Psoas muscle (tissue), 8 donors: Measurements from ENCODE around the gene NR5A2. TPM values are rescaled to one million over a fixed set of nuclear protein-coding genes. Genes with fewer than 3 reads are reported as not detected.

Experiments used
- ATAC-seq, 4 donors: fragments of 200-7000 bp; cut with Tn5 transposase; one replicate each; pipeline ENCODE4 v1.9.1; 2020; ENCODE audit warnings: moderate library complexity in 3 of 4, mild to moderate bottlenecking in 2 of 4
- DNase-seq, 2 donors: peaks; one replicate each; pipeline ENCODE4 v3.0.0-alpha.2; 2020
- H3K27ac ChIP-seq: fragments of 200-600 bp; one replicate; pipeline ENCODE4 v1.8.0; 2022
- H3K27me3 ChIP-seq, 3 donors: fragments of 200-600 bp in 1 of 3; one replicate each; pipeline versions ENCODE4 v1.6.1 to v1.8.0; 2013 to 2022; ENCODE audit warnings: low read length in 2 of 3, mild to moderate bottlenecking in 2 of 3, moderate library complexity in 1 of 3; ENCODE audit not compliant: insufficient read depth in 3 of 3
- H3K36me3 ChIP-seq, 2 donors: fragments of 200-600 bp in 1 of 2; one replicate each; pipeline versions ENCODE4 v1.6.1 to v1.8.0; 2013 to 2022; ENCODE audit warnings: low read depth in 1 of 2, mild to moderate bottlenecking in 1 of 2, moderate library complexity in 1 of 2; ENCODE audit not compliant: insufficient read depth in 1 of 2
- H3K4me1 ChIP-seq: fragments of 200-600 bp; one replicate; pipeline ENCODE4 v1.8.0; 2022
- H3K4me3 ChIP-seq: fragments of 200-600 bp; one replicate; pipeline ENCODE4 v1.8.0; 2022; ENCODE audit warnings: mild to moderate bottlenecking
- H3K9me3 ChIP-seq: fragments of 200-600 bp; one replicate; pipeline ENCODE4 v1.8.0; 2022
- CTCF ChIP-seq: fragments of 200-600 bp; IDR thresholded peaks from one replicate; pipeline ENCODE4 v1.8.0; 2022; ENCODE audit warnings: antibody characterized with exemption
- WGBS, 3 donors: extraction: QIAGEN DNeasy Blood & Tissue Kit; methylation state at CpG; one replicate each; pipeline versions ENCODE4 v1.1.6 to v1.1.7; 2013; 5-methylcytosine and 5-hydroxymethylcytosine counted together
- intact Hi-C, 2 donors: fragments of 100-400 bp; cut with DNase I; formaldehyde crosslinking; loops; one replicate each; pipeline versions ENCODE4 v1.11.0 to v1.14.2; 2022
- polyA plus RNA-seq, 3 donors: library from polyadenylated mRNA; stranded (reverse); fragments of 200-250 nt; gene quantifications; one replicate each; pipeline ENCODE4 v1.2.3, GENCODE V29; 2013
- total RNA-seq, 4 donors: library from RNA; stranded (reverse); fragmentation: NEBNext Ultra II Directional in 2 of 4; extraction: Animal tissue kit (Norgen Biotek cat#: 25700) in 2 of 4; gene quantifications; one replicate each; pipeline versions ENCODE4 v1.2.1 to v1.2.4, GENCODE V29; 2021 to 2023
- donor health status: healthy with polysubstance abuse.
- donor health status: DM: no; HTN: no; CAD: no; lungs with moderate emphysema.
- donor health status: Bipolar disorder and iron deficiency.
- donor health status: healthy.
- donor health status: DM: yes; HTN: yes; CAD: no.
- donor health status: DM: no; HTN: no; CAD: no.
- donor health status: DM: no; HTN: no; CAD: no.
- donor health status: DM: yes; HTN: yes; CAD: no.

The NR5A2 gene
- total and polyA plus RNA-seq, 7 donors: 0.27 to 1.2 (median 0.60) TPM

DNA sequence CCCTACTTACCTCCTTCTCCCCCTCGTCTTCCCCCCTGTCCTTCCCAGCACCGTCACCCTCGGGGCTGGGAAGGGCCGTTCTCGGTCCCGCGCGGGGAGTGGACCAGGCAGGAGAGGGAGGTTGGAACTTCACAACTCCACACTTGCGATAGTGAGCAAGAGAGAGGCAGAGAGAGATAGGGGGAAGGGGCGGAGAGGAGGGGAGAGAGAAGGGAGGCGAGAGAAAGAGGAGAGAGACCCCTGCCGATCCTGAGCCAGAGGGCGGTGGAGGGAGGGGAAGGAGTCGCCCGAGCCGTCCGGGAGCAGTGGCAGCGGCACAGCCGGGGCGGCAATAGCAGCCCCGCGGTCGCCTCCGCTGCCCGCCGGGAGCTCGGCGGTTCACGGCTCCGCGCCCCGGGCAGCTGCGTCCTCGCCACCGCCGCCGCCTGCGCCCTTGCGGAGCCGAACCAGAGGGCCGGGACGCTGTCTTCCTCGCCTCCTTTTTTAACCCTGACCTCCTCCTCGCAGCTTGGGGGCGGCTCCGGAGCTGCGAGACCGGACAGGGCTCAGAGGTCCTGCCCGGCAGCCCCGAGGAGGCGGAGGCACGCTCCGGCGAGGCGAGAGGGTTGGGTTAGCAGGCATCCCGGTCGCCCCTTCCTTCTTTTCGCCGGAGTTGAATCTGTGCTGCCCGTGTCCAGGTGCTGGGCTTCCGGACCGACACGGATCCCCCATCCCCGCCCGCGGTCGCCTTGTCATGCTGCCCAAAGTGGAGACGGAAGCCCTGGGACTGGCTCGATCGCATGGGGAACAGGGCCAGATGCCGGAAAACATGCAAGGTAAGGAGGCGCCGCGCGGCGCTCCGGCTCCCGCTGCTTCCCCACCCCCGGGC is 11.7 kb downstream of the NR5A2 start:
- H3K4me3 ChIP-seq: peak overlapping the region; percentile 63
- peak; percentile 34 to 67 (median 48) for ATAC-seq
- peaks cover 22% of the 10 kb centered on the region for H3K4me1 ChIP-seq
- no peaks in the 10 kb centered on the region for H3K9me3 ChIP-seq
- H3K36me3 ChIP-seq: no peaks in the 10 kb centered on the region
- peak in 1 of 2 donors; percentile 56 for DNase-seq
- 0 to 1% (median 1%) methylated on average over 55 to 79 of the region's 79 CpGs for WGBS, 3 donors
- H3K27ac ChIP-seq: no peak overlapping the region
- intact Hi-C loops: no loop called here
- TF ChIP-seq CTCF: no peak
- peaks cover 0 to 99% (median 61%) of the 10 kb centered on the region in 3 donors for H3K27me3 ChIP-seq

DNA sequence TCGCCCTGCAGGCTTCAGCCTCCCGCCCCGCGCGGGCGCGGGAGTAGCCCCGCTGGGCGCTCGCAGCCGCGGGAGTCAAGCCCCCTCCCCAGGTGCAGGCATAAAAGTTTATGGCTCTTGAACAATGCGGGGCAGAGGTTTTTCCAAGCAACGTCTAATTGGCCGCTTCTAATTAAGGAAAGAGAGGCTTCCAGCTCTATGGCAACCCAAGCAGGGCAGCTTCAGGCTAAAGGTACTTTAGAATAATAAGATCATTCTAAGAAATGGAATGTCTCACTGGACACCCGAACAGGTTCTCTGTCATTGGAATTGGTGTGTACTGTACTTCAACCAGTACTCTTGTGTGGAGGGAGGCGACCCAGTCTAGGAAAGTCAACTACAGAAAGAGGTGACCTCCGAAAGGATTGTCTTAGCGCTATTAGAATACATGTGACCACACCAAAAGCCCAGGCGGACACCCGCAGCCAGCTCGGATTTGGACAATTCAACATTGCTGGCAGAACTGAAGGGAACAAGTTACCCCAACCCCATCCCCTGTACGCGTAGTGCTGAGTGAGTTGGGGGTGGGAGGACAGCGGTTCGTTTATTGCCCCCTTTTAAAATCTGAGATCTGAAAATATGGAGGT is 12.5 kb downstream of the NR5A2 start:
- Histone ChIP-seq H3K4me3 (peak overlapping the region; percentile 63), H3K36me3 (no peaks in the 10 kb centered on the region), H3K4me1 (peaks cover 20% of the 10 kb centered on the region), H3K27ac (no peak overlapping the region), H3K27me3 (peaks cover under 1 to 99% (median 61%) of the 10 kb centered on the region in 3 donors), H3K9me3 (no peaks in the 10 kb centered on the region)
- DNase-seq (no peak), ATAC-seq (peak in 1 of 4 donors; percentile 6)
- WGBS, 3 donors: 3 to 5% (median 3%) methylated on average over 26 of the region's 26 CpGs
- intact Hi-C loops: no loop called here
- no peak for TF ChIP-seq CTCF

GRCh38 chr1:200040481-200041138 is 13.1 kb downstream of the NR5A2 start:
- Histone ChIP-seq H3K36me3 (no peaks in the 10 kb centered on the region), H3K9me3 (no peaks in the 10 kb centered on the region), H3K4me1 (peaks cover 16% of the 10 kb centered on the region), H3K4me3 (peak overlapping the region; percentile 63), H3K27ac (no peak overlapping the region), H3K27me3 (peaks cover 3 to 99% (median 55%) of the 10 kb centered on the region in 3 donors)
- ATAC-seq: peak in 3 of 4 donors; percentile 10 to 46 (median 32)
- TF ChIP-seq CTCF: no peak
- no peak for DNase-seq
- 19 to 24% (median 21%) methylated on average over 34 to 35 of the region's 35 CpGs for WGBS, 3 donors
- intact Hi-C loops: no loop called here

DNA sequence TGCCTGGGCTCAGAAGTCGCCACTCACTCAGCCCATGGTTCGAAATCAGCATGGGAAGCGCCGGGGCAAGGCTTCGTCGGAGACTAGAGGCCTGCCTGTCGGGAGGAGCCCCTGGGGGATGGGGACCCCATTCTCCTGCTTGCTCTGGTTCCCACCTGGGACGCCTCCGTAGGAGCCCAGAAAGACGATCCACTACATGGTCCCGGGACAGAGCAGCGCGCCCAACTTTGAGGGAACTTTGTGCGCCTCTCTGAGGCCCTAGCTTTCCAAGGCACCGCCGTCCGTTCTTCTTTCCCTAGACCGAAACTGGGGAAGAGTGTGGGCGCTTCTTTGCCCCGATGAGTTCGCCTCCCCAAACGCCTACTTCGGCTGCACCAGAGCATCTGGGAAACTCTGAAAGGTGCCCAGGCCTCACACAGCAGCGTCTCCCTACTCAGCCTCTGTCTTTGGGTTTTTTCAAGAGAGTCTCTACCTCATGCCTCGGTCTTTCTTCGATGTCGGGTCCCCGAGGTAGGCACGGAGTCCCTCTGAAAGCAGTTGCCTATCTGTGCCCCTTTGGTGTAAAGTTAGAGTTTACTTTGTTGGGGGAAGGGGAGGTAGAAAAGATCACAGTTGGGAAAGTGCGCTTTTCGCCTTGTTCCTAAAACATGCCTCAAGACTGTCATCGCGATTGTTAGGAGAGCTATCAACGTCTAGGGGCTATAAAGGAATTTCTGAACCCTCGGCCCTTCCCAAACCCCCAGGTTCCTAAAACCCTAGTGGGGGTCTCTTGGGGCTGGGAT is 14.0 kb downstream of the NR5A2 start:
- no peak for ATAC-seq
- H3K27ac ChIP-seq: no peak overlapping the region
- DNase-seq: no peak
- H3K9me3 ChIP-seq: no peaks in the 10 kb centered on the region
- peak overlapping the region; percentile 63 for H3K4me3 ChIP-seq
- no peak for TF ChIP-seq CTCF
- H3K36me3 ChIP-seq: no peaks in the 10 kb centered on the region
- peaks cover 16% of the 10 kb centered on the region for H3K4me1 ChIP-seq
- peaks cover 3 to 97% (median 47%) of the 10 kb centered on the region in 3 donors for H3K27me3 ChIP-seq
- WGBS, 3 donors: 42 to 65% (median 54%) methylated on average over 35 of the region's 35 CpGs
- intact Hi-C loops: loop anchor here in 1 of 2 donors (1.0 kb wide), 1 partner anchor 34 kb away; no protein-coding TSS in a partner anchor
